CD4-positive, alpha-beta T cell treated with Interferon gamma for 1 hour (primary cell): ENCODE data around the gene EMC9.

Experiments
- DNase-seq: peaks from one replicate; pipeline ENCODE4 v3.0.0-alpha.2; 2020

The EMC9 gene

DNA sequence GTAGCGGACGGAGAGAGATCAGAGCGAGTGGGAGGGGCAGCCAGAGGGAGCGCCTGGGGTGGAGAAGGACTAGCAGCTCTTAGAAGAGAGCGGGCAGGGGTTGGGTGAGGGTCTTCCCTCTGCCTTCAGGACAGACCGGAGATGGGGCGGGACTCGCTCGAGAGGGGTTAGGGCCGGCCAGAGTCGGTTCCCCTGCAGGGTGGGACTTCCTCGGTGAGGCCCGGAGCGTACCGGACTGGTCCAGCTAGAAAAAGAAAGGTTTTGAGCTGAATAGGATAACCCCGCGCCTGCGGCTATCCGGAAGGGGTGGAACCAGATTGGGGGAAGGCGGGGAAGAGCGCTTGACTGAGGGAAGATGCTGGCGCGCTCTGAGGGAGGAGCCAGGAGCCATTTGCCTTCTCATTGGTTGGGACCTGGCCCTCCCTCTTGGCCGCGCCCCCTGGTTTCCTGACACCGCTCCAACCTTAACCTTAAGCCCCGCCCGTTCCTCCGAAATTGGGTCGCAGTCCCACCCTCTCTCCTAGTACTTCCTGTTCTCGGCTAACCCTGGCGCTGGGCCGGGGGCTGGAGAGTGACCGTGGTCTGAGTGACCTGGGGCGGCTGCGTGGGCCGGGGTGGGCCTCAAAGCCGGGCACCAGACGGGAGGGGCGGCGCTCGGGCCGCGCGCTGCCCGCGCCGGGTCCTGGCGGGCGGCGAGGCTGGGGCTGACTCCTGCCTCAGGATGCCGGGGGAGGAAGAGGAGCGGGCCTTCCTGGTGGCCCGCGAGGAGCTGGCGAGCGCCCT is 5.8 kb upstream of the EMC9 start, which contains the start of gene RNF31:
Gene RNF31 (plus strand): TSS at position 521 of the 783 bp plus-strand sequence. CDS start 201 bp downstream, at position 722.
- peak; percentile 97 for DNase-seq

DNA sequence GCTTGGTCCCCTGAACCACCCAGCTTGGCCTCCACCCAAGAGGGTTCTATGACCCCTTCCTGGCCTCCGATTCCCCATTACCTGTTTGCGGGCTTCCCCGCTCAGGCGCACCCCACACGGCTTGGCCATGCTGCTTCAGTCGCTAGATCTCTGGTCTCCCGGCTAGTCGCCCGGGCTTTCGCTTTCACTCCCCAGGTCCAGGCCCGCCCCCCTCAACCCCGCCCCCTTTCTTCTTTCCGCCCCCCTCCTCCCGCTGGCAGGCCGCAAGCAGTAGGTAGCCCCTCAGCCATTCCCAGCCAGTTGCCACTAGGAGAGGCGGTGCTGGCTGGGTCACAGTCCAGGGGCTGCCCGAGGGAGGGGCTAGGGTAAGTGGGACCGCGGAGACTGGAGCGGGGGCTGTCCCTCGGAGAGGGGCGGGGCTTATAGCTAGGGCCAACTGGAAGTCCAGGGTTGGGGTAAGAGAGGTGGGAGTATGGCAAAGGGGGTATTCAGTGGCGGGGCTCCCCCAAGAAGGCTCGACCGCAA is 5.1 kb upstream of the EMC9 start, which contains the start of gene PSME2:
Gene PSME2 (minus strand): TSS at position 158 of the 525 bp plus-strand sequence. CDS start 29 bp downstream, at position 129.
- peak; percentile 92 for DNase-seq

DNA sequence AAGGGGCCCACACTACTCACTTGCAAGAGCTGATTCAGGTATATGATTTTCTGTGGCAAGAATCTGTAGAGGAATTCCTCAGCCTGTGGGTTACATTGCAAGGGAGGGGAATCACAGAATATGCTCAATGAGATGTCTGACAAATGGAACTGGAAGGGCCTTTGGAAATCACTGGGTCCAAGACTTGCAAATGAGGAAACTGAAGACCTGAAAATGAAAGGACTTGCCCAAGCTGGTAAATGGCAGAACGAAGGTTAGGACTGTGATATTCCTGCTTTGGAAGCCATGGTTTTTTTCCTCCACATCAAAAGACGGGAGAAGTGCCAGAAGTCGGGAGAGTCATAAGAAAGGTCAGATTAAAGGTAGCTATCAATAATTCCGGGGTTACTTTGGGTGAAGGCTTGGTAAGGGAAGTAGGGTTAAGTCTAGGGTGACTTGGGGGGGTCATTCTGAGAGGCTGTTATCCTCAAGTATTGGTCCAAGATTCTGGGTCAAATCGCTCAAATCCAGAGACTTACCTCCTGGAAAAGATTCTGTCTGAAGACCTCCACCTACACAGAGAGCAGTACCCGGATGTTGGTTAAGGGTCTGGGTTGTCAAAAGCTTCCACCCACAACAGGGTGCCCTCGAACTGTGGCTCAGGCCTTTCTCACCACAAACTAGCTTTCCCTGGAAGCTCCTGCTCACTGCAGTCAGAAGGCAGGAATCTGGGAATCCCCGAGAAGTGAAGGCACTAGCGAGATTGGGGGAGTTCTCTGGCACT is 4.5 kb upstream of the EMC9 start:
- no peak for DNase-seq

DNA sequence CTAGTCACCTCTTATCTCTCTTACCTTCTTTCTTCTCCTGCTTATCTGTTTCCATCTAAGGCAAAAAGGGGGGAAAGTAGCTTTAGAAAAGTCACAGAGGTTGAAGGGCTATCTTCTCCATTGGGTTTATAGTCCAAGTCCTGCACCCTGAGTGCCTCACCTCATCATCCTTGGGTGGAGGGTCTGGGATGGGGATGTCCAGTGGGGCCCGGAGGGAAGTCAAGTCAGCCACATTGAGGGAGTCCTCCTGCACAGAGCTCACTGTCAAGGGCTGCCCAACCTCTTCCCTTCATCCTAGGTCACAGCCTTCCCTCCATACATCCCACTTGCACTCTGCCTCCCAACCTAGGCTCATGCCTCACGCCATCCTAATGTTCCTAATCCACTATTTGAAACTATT is 3.8 kb upstream of the EMC9 start:
- no peak for DNase-seq

DNA sequence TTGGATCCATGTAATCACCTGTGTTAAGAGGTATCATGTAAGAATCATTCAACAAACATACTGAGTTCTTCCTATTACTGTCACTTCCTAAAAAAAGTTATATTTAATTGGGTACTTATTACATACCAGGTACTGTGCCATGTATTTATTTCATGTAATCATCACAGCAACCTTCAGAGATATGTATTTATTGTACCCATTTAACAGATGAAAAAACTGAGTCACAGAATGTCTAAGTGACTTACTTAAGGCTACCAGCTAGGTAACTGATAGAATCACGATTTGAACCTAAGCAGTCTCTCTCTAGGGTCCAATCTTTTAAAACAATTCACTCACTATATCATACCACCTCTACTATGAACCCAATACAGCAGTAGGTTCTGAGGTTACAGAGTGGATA is 3.1 kb upstream of the EMC9 start:
- no peak for DNase-seq

DNA sequence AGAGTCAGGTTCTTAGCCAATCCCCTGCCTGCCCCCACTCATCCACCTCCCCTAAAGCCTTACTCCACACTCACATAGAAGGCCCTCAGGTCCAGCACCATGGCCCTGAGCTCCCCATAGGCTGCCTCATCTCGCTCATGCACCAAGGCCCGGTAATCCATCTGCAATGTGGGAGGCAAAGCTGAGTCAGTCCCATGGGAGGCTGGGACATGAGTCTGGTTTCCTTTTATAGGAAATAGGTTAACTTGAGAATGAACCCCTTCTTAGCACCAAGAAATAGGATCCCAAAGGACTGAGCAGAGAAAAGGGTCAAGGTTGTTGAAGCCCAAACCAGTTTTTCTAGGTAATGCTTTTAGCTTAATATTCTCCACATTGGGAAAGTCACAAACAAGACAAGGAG is 2.1 kb upstream of the EMC9 start:
- DNase-seq = no peak

DNA sequence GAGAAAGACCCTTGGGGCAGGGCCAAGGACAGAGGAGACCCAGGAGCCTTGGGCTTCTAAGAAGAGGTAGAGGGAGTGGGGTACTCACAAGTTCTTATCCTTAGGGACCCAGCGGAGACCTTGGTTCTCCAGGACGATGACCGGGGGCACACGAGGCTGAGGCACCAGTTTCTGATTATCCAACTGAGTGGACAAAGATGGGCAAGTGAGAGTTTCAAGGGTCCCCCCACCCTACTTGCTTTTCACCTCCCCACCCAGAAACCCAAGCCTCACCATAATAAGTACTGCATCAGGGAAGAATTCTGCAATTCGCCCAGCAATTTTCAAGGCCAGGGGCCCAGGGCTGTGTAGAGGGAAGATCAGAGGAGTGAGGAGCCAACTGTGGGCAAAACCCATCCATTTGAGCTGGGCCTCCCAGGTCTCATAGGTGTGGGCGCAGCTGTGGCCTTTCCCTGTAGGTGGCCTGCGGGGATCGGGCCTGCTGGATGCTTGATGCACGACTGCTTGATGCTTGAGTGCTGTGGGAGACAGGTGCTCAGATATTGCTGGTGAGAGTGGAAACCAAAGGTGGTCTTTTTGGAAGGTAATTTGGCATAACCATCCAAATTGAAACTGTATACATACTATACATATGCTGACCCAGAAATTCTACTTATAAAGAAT is 2.0 kb downstream of the EMC9 start:
- DNase-seq = no peak

DNA sequence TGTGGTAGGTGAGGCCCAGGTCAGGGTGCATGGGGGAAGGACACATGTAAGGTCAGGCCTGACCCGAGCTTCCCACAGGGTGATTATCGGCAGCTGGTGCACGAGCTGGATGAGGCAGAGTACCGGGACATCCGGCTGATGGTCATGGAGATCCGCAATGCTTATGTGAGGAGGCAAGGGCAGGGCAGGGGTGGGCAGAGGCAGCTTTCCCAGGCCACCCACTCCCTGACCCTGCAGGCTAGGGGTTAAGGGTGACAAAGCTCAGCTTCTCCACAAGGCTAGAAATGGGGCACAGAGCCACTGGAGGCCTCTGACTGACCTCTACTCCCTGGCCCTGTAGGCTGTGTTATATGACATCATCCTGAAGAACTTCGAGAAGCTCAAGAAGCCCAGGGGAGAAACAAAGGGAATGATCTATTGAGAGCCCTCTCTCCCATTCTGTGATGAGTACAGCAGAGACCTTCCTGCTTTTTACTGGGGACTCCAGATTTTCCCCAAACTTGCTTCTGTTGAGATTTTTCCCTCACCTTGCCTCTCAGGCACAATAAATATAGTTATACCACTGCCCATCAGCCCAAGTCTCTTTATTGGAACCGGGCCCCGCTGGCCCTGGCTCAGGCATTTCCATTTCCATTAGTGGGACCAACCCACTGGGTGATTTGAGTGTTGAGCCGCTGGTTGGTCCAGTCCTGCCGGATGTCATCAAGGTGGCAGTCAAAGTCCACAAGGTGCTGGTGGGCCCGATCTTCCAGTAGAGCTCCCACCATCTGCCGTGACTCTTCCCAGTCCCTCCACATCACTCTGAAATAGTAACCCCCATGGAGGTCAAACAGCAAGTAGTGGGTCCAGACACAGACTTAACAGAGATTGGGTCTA is 2.8 kb downstream of the EMC9 start:
- no peak for DNase-seq

DNA sequence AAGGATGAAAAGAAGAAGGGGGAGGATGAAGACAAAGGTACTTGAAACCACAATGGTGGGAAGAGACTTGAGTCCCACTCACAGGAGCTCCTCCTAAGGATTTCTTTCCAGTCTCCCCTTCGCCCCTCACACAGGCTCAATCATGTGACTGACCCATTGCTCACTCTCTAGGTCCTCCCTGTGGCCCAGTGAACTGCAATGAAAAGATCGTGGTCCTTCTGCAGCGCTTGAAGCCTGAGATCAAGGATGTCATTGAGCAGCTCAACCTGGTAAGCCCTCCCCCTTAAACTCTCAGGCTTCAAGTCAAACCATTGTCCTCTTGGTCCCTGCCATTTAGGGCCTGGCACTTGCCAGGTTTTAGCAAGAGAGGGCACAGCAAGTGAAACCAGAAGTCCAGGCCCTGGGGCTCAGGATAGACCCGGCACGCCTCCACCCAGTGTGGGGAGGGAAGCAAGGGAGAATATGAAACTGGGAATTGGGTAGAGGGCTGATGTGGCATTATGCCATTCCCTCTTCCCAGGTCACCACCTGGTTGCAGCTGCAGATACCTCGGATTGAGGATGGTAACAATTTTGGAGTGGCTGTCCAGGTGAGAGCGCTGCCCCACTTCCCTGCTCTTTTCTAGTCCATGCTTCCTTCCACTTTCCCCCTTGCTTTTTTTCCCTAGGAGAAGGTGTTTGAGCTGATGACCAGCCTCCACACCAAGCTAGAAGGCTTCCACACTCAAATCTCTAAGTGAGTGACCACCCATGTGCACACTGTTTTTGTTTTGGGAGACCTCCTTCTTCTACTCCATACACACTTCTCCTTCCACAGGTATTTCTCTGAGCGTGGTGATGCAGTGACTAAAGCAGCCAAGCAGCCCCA is 3.6 kb downstream of the EMC9 start:
- DNase-seq = no peak

DNA sequence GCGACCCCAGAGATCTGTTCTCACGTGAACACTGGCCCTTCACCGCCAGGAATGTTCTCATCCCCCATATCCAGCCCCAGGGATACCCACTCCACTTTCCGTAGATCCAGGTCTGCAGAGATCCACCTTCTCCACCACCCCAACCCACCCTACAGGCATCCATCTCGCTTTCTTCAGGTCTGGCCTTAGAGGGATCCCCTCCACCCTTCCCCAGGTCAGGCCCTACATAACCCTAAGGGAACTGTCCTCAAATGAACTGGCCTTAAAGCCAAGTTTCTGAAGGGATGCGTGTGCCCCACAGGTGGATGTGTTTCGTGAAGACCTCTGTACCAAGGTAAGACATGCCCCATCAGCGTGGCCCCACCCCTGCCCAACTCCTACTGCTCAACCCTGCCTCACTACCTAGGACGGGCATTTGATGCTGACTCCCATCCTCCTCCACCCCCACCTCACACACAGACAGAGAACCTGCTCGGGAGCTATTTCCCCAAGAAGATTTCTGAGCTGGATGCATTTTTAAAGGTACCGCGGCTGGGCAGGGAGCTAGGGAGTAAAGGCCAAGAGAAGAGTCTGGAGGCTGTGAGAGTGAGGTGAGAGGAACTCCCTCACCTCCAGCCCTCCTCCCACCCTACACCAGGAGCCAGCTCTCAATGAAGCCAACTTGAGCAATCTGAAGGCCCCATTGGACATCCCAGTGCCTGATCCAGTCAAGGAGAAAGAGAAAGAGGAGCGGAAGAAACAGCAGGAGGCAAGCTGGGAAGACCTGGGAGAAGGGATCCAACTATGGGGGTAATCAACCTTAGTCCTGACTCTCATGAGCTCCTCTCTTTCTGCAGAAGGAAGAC is 4.5 kb downstream of the EMC9 start:
- DNase-seq = no peak

DNA sequence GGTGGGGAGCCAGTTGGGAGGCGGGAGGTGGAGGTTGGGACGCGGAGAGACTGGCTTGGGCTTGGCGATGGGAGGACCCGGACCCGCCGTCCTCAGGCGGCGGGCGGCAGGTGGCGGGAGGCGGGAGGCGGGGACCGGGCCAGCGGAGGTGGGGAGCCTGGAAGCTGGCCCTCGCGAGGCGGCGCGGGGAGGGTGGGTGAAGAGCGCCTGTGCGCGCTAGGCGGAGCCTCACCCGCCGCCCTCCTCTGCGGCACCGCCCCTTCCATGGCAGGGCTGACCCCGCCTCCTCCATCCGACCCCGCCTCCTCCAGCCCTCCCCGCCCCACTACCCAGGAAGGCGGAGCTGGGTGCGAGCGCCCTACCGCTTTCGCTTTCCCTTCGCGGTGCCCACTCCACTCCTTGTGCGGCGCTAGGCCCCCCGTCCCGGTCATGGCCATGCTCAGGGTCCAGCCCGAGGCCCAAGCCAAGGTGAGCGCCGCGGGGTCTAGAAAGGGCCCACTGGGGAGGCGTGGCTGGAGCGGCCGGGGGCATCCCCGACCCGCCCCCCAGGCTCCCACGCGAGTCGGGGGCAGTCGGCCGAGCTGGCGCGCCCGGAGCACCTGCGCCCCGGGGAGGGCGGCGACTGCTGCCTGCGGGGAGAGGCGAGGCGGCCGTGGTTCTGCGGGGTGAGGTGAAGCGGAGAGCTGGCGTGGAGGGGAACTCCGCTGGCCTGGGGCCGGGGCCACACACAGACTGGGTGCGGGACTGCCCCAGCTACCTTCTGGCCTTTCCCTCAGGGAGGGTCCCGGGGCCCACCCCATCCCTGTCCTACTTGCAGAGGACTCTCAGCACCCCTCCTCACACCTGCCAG is 5.3 kb downstream of the EMC9 start, which contains the start of gene PSME1:
Gene PSME1 (plus strand): TSS at position 361 of the 850 bp plus-strand sequence. CDS start 69 bp downstream, at position 430.
- peak; percentile 91 for DNase-seq

DNA sequence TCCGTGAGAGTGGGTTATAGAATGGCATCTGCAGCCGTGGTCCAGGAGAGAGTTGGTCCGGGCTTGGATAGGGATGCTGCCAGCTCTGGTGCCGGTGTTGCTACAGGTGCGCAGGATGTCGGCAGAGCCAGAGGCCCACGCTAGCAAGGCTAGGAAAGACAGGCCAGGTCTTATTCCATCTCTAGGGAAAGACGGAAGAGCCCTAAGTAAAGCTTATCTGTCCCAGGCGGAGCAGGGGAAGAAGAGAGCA is 5.9 kb downstream of the EMC9 start:
- DNase-seq = no peak

DNA sequence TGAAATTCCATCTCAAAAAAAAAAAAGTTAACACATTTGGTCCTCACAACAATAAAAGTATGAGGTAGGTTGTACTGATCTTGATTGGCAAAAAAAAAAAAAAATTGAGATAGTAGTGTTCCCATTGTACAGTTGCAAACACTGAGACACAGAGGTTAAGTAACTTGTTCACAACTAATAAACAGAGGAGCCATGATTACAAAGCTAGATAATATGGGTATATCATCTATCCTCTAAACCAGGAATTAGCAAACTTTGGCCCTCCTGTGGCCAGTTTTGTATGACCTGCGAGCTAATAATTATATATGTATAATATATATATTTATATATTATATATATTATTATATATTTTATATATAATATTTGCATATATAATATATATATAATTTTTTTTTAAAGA is 7.7 kb downstream of the EMC9 start:
- no peak for DNase-seq

DNA sequence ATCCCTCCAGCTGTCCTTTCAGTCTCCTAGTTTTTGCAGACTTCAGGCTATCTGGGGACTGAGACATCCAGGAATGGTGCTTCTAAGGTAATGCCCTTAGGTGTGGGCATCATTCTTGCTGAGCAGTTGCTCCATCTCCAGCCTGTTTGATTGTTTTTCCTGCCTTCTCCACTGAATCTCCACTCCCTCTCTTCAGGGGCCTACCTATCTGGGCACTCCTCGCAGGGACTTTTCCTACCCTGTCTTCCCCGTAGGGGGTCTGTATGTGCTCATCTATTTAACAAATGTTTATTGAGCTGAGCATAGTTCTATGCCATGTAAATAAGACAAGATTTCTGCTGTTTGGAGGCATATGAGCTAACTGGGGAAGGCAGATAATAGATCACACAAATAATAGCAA is 8.4 kb downstream of the EMC9 start:
- no peak for DNase-seq

DNA sequence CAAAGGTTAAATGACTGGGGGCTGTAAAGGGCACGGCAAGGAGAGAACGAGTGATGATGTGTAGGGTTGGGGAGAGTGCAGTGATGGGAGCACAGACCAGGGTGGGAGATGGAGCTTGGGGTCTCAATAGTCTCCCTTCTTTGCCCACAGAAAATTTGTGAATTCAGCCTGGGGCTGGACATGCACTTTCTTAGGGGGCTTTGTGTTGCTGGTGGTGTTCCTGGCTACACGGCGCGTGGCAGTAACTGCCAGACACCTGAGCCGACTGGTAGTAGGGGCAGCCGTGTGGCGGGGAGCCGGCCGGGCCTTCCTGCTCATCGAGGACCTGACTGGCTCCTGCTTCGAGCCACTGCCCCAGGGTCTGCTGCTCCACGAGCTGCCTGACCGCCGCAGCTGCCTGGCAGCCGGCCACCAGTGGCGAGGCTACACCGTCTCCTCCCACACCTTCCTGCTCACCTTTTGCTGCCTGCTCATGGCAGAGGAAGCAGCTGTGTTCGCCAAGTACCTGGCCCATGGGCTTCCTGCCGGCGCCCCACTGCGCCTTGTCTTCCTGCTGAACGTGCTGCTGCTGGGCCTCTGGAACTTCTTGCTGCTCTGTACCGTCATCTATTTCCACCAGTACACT is 9.2 kb downstream of the EMC9 start:
- DNase-seq = no peak

DNA sequence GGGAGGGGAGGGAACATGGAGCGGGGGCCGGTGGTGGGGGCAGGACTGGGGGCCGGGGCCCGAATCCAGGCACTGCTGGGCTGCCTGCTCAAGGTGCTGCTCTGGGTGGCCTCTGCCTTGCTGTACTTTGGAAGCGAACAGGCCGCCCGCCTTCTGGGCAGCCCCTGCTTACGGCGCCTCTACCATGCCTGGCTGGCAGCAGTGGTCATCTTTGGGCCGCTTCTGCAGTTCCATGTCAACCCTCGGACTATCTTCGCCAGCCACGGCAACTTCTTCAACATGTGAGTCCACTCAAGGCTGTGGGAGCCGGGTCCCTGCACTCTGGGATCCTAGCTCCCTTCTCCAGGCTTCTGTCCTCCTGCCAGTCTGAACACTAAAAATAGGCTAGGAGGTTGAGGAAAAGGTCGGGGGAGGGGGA is 9.8 kb downstream of the EMC9 start:
- no peak for DNase-seq

DNA sequence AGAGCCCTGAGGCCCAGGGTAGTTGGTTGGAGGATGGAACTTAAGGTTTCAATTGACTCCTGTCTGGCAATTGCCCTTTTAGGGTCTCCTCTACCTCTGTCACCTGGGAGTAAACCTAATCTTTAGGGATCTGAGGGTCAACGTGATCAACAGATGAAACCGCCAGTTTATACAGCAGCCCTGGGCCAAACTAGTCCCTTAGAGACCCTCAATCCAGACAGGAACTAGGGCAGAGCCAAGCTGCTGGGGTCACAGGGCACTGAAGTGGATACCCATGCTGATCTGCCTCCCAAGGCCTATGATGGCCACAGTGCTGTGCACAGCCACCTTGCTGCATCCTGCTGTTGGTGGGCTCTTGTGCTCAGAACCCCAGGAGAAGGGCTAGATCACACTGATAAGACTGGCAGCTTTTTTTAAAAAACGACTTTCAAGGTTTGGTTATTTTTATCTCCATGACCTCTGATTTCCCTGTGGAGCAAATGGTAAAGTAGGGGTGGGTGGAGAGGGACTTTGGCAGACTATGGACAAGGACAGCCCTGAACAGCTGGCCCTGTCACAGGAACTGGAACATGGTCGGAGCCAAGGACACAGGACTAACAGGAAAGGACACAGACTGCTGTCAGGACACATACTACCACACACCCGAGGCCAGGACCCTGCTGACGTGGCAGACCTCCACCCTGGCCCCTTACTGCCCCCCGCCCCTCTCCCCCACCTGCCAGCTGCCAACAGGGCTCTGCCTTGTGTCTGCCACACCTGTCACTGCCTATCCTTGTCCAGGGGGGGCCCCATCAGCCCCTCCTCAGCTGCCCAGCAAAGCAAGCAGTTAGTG is 10.5 kb downstream of the EMC9 start:
- no peak for DNase-seq

DNA sequence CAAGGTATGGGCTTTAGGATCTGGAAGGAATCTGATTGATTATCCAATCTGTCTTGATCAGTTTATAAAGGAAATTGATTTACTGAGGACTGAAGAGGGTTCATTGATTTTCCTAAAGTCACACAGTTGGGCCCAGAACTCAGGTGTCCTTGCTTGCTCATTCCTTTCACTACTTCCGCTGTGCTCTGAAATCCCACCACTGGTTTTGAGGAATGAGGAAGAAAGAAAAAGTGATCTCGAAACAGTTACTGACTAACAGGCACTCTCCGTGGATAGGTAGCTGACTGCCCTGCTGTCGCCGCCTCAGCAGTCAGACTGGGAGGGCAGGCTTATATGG is 11.0 kb downstream of the EMC9 start, which contains the start of gene FITM1:
Gene FITM1 (plus strand): TSS at position 280 of the 337 bp plus-strand sequence. CDS start 905 bp downstream, outside the sequence.
- DNase-seq = no peak
